K562 treated with DMSO at 1 percent for 4 hours (cell line): Measurements from ENCODE around the gene IL4. TPM values are rescaled to one million over a fixed set of nuclear protein-coding genes. Genes with fewer than 3 reads are reported as not detected.

Experiments used
- total RNA-seq: library from RNA; unstranded; fragments of 300-600 nt; gene quantifications from 2 replicates; pipeline ENCODE4 v1.2.3, GENCODE V29; 2022; ENCODE audit not compliant: insufficient read depth

Gene IL4
- total RNA-seq: not detected in 2 replicates

DNA sequence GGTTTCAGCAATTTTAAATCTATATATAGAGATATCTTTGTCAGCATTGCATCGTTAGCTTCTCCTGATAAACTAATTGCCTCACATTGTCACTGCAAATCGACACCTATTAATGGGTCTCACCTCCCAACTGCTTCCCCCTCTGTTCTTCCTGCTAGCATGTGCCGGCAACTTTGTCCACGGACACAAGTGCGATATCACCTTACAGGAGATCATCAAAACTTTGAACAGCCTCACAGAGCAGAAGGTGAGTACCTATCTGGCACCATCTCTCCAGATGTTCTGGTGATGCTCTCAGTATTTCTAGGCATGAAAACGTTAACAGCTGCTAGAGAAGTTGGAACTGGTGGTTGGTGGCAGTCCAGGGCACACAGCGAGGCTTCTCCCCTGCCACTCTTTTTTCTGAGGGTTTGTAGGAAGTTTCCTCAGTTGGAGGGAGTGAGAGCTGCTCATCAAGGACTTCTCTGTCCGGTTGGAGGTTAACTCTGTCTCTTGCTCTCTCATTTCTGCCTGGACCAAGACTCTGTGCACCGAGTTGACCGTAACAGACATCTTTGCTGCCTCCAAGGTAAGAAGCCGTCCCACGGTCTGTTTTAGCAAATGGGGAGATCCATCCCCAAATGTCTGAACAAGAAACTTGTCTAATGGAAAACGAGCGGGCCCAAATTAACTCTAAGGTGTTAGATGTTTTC, at the start of gene IL4:
Gene IL4 (plus strand): TSS at position 51 of the 692 bp plus-strand sequence. CDS start 62 bp downstream, at position 113.

DNA sequence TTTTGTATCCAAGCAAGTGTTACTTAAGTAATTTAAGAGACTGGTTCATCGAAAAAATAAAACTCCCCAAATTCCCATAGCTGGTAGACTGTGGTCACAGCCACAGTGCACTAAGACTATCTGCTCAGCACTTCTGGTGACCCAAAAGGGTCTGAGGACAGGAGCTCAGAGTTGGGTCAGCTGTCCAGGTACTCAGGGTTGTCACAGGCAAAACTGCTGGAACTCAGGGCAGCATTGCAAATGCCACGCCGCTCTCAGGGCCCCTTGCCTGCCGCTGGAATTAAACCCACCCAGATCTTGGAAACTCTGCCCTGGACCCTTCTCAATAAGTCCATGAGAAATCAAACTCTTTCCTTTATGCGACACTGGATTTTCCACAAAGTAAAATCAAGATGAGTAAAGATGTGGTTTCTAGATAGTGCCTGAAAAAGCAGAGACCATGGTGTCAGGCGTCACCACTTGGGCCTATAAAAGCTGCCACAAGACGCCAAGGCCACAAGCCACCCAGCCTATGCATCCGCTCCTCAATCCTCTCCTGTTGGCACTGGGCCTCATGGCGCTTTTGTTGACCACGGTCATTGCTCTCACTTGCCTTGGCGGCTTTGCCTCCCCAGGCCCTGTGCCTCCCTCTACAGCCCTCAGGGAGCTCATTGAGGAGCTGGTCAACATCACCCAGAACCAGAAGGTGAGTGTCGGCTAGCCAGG, 16.0 kb upstream of the IL4 start, which contains the start of gene IL13:
Gene IL13 (plus strand): TSS at position 498 of the 705 bp plus-strand sequence. CDS start 14 bp downstream, at position 512.

Other genes starting within 250 kb of the IL4 start
- gene IRF1, start 183.2 kb upstream of the IL4 start, total RNA-seq: 20.8 and 29.4 TPM in 2 replicates
- not detected in 2 replicates for gene IL5, start 130.5 kb upstream of the IL4 start, total RNA-seq
- gene RAD50, start 117.0 kb upstream of the IL4 start, total RNA-seq: 15.6 and 16.4 TPM in 2 replicates
- not detected in 2 replicates for gene IL13, start 15.8 kb upstream of the IL4 start, total RNA-seq
- gene KIF3A, start 63.6 kb downstream of the IL4 start, total RNA-seq: 1.7 and 3.5 TPM in 2 replicates
- 14.3 and 19.8 TPM in 2 replicates for gene CCNI2, start 73.4 kb downstream of the IL4 start, total RNA-seq
- 90.9 and 125 TPM in 2 replicates for gene SEPTIN8, start 103.2 kb downstream of the IL4 start, total RNA-seq
- gene SOWAHA, start 139.3 kb downstream of the IL4 start, total RNA-seq: 0.47 TPM in 1 of 2 replicates, not detected in the other
- gene SHROOM1, start 156.7 kb downstream of the IL4 start, total RNA-seq: 17.4 and 22.0 TPM in 2 replicates
- gene GDF9, start 192.5 kb downstream of the IL4 start, total RNA-seq: not detected in 2 replicates
- gene UQCRQ, start 192.7 kb downstream of the IL4 start, total RNA-seq: 151 and 229 TPM in 2 replicates
- gene LEAP2, start 199.7 kb downstream of the IL4 start, total RNA-seq: 4.2 and 4.8 TPM in 2 replicates